ENCODE results near the gene PRLR. TPM values are rescaled to one million over a fixed set of nuclear protein-coding genes. Genes with fewer than 3 reads are reported as not detected.

PRLR gene
- total and polyA plus RNA-seq, 2 experiments from 2014 or later, result 21.8 to 99.8 TPM

DNA sequence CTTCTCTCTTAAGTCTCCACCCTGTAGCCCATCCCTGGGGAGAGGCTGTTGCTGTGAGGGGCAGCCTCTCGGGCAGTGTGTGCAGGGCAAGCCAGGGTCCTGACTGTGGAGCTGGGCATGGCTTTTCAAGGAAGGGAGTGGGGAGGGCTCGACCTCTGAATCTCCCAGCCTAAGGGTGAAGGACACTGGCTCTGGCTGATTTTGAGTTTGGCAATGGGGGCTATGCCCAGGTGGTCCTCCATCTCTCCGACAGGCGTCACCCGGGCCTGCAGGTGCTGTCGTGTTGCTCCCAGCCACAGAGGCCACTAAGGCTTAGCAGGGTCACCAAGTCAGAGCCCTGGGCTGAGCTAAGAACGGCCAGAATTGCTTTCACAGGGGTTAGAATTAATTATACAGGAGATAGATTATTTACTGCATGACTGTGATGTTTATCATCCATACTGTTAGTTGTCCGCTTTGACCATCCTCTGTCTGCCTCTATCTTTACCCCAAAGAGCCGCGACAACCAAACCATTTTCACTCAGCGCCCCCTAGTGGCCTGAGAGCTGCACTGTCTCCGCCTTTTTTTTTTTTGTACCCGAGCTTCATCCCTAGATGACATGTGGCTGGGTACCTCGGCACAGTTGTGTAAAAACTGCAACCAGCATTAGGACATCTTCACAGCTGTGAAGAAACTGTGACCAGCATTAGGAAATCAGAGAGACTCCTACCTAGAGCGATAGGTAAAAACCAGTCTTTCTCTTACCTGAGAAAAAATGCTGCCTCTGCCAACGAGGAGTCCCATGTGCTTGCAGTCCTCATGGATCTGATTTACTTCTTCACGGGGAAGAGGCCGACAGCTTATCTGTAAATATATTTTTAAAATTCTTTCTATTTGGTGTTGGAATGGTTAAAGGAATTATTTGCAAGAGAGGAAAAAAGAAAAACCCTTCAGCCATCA, 227.0 kb downstream of the PRLR start:
- H3K79me2 ChIP-seq, result no peaks in the 10 kb centered on the region
- H3K36me3 ChIP-seq (replicated peaks; ENCODE audit: insufficient read depth, low read depth), result no peaks in the 10 kb centered on the region
- H3K27ac ChIP-seq, result no peak overlapping the region
- no peaks in the 10 kb centered on the region for H3K4me1 ChIP-seq (ENCODE audit: insufficient read depth)
- WGBS (ENCODE audit: low lambda C conversion rate, missing lambda C conversion rate), result 49% methylated on average over 18 of the region's 18 CpGs
- no peak overlapping the region for H2AFZ ChIP-seq
- no peaks in the 10 kb centered on the region for H3K9me3 ChIP-seq (ENCODE audit: low read depth)
- H3K27me3 ChIP-seq, result no peaks in the 10 kb centered on the region
- peak; percentile 69 for DNase-seq (ENCODE audit: low spot score)
- H3K9me2 ChIP-seq (replicated peaks; ENCODE audit: insufficient read depth), result no peaks in the 10 kb centered on the region
- no peak overlapping the region for H3K4me2 ChIP-seq
- H4K20me1 ChIP-seq (ENCODE audit: insufficient read depth, poor library complexity, severe bottlenecking), result no peaks in the 10 kb centered on the region
- no peak for TF ChIP-seq EZH2 (IDR thresholded peaks at IDR 0.05; ENCODE audit: borderline replicate concordance)
- peak; percentile 81 for TF ChIP-seq CTCF (IDR thresholded peaks at IDR 0.05; ENCODE audit: poor library complexity)
- no peak overlapping the region for H3K4me3 ChIP-seq

GRCh38 chr5:35002459-35002858, 227.8 kb downstream of the PRLR start:
- H3K4me2 ChIP-seq, result no peak overlapping the region
- no peak overlapping the region for H2AFZ ChIP-seq
- H3K4me3 ChIP-seq, result no peak overlapping the region
- WGBS (ENCODE audit: low lambda C conversion rate, missing lambda C conversion rate), result 98% methylated on average over 6 of the region's 6 CpGs
- H3K27me3 ChIP-seq, result no peaks in the 10 kb centered on the region
- no peaks in the 10 kb centered on the region for H3K9me3 ChIP-seq (ENCODE audit: low read depth)
- H3K36me3 ChIP-seq (replicated peaks; ENCODE audit: insufficient read depth, low read depth), result no peaks in the 10 kb centered on the region
- H4K20me1 ChIP-seq (ENCODE audit: insufficient read depth, poor library complexity, severe bottlenecking), result no peaks in the 10 kb centered on the region
- no peak for DNase-seq (ENCODE audit: low spot score)
- no peaks in the 10 kb centered on the region for H3K9me2 ChIP-seq (replicated peaks; ENCODE audit: insufficient read depth)
- no peak overlapping the region for H3K27ac ChIP-seq
- H3K4me1 ChIP-seq (ENCODE audit: insufficient read depth), result no peaks in the 10 kb centered on the region
- H3K79me2 ChIP-seq, result no peaks in the 10 kb centered on the region
- TF ChIP-seq EZH2 (IDR thresholded peaks at IDR 0.05; ENCODE audit: borderline replicate concordance) (no peak), EZH2phosphoT487 (IDR thresholded peaks at IDR 0.05; ENCODE audit: low read depth, severe bottlenecking, unreplicated experiment) (no peak), CTCF (IDR thresholded peaks at IDR 0.05; ENCODE audit: poor library complexity) (no peak)

- H3K36me3 ChIP-seq (replicated peaks; ENCODE audit: insufficient read depth, low read depth), result no peaks in the 10 kb centered on the region
- H3K27me3 ChIP-seq, result no peaks in the 10 kb centered on the region
- TF ChIP-seq EZH2 (IDR thresholded peaks at IDR 0.05; ENCODE audit: borderline replicate concordance), result no peak
- TF ChIP-seq CTCF (IDR thresholded peaks at IDR 0.05; ENCODE audit: poor library complexity), result no peak
- no peak for TF ChIP-seq EZH2phosphoT487 (IDR thresholded peaks at IDR 0.05; ENCODE audit: low read depth, severe bottlenecking, unreplicated experiment)
- no peak for DNase-seq (ENCODE audit: low spot score)
- H3K79me2 ChIP-seq, result no peaks in the 10 kb centered on the region
- H3K27ac ChIP-seq, result no peak overlapping the region
- no peaks in the 10 kb centered on the region for H4K20me1 ChIP-seq (ENCODE audit: insufficient read depth, poor library complexity, severe bottlenecking)
- H3K4me1 ChIP-seq (ENCODE audit: insufficient read depth), result no peaks in the 10 kb centered on the region
- no peak overlapping the region for H3K4me3 ChIP-seq
- H3K9me3 ChIP-seq (ENCODE audit: low read depth), result no peaks in the 10 kb centered on the region
- 83% methylated on average over 3 of the region's 3 CpGs for WGBS (ENCODE audit: low lambda C conversion rate, missing lambda C conversion rate)
- no peak overlapping the region for H3K4me2 ChIP-seq
- no peak overlapping the region for H2AFZ ChIP-seq
- H3K9me2 ChIP-seq (replicated peaks; ENCODE audit: insufficient read depth), result no peaks in the 10 kb centered on the region
Measured at GRCh38 chr5:35001842-35002241, 228.4 kb downstream of the PRLR start.

Other genes starting within 250 kb of the PRLR start
- 8.0 and 8.1 TPM in 2 replicates for gene AGXT2, start 182.5 kb downstream of the PRLR start, total RNA-seq
- gene AGXT2, start 182.5 kb downstream of the PRLR start, polyA plus RNA-seq, result 5.9 and 10.6 TPM in 2 replicates

Measured in hepatocyte (in vitro differentiated cells).